Measurements from ENCODE around the gene NPTXR.
A peak's percentile ranks its signal among the peaks of the same experiment; 100 is the strongest.
"Not testable (repeated sequence)": the region's sequence is repeated elsewhere in the genome, so short reads cannot be mapped to it uniquely, and the experiment has no call there.

Gene NPTXR

GRCh38 chr22:38830026-38830844 lies 13.6 kb downstream of the NPTXR start:
- no peak for DNase-seq

- no peak for DNase-seq
Observed at GRCh38 chr22:38829485-38829884, 14.3 kb downstream of the NPTXR start.

DNA sequence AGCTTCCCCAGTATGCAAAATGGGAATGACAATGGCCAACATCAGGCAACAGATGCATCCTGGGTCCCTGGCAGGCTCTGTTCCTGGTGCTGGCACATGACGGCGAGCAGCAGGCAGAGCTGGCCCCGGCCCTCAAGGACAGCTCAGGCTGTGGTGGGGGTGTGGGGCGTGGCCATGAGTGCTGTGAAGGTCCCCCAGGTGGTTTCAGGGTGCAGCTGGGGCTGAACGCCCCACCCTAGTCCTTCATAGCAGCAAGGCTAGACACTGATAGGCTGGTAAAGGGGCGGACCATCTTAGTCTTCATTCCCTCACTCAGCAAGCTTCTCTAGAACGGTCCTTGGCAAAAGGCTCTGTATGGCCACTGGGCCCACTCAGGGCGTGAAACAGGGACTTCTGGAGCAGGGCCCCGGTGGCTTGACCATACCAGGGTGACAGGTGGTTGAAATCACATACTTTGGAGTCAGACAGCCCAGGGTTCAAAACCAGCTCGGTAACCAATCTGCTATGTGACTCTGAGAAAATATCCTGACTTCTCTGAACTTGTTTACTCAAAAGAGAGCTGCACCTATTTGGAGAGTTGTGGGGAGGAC lies 15.1 kb downstream of the NPTXR start:
- no peak for DNase-seq

DNA sequence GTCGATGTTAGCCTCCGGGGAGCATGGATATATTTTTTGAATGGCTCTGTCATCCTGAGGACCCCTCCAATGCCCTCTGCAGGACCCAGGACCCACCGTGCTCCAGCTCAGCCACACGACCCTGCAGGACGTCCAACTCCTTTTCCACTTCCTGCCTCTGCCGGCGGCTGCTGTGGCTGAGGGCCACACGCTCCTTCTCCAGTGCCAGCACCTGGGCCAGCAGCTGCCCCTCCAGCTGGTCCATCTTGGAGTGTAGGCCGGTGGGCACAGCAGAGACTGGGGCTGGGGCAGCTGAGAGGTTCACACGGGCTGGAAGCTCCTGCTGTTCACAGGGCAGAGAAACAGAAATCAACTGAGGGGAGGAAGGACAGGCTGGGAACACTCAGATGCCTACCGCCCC lies 15.6 kb downstream of the NPTXR start:
- no peak for DNase-seq

DNA sequence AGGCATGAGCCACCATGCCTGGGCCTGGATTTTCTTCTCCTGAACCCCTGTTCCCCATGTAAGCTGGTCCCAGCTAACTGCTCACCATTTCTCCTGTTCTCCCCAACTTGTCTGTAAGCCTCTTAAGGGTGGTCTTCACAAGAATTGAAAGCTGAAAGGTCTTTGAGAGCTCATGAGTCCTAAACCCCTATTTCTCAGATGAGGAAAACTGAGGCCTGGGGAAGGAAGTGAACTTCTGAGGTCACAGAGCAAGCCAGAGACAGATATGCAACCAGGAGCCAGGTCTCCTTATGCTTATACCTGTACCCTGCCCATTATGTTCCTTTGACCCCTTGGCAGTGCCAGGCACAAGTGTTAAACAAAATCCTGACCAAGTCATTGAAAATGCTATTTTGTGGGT lies 16.3 kb downstream of the NPTXR start:
- DNase-seq: no peak

GRCh38 chr22:38826801-38827200 lies 17.0 kb downstream of the NPTXR start:
- no peak for DNase-seq

- no peak for DNase-seq
Observed at GRCh38 chr22:38826386-38826785, 17.4 kb downstream of the NPTXR start.

DNA sequence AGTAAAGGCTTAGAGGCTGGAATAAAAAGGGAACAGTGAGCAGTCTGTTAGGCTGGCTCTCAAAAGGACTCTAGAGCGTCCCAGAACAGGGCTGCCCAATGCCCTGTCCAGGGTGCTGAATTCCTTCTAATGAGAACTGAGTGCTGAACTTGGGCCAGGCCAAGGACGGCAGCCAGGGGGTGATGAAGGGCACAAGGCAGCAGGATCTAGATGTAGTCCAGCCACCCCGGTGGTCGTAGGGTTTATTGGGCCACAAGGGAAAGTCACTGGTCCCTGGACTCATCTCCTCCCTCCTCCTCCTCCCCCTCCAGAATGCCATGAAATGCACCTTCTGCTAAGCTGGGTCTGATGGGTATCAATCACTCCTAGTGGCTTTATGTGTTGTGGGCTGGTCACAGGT lies 19.2 kb downstream of the NPTXR start:
- peak; percentile 17 to 68 for DNase-seq

DNA sequence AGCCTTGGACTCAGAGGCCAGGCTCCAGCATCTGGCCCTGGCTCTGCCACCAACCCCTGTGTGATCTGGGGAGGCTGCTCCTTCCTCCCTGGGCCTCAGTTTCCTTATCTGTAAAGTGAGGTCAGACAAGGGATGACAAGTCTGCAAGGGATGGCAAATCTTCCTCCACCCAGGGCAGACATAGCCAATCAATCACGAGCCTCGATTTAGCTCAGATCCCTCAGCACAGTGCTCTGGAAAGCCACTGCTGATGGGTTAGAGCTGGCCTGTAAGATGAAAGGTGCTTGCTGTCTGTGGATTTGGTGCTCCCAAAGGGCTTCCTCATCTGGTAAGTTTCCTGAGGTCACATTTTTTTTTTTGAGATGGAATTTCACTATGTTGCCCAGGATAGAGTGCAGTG lies 20.2 kb downstream of the NPTXR start:
- no peak for DNase-seq

GRCh38 chr22:38823076-38823475 lies 20.8 kb downstream of the NPTXR start:
- no peak for DNase-seq

GRCh38 chr22:38820020-38820419 lies 23.8 kb downstream of the NPTXR start:
- no peak for DNase-seq

DNA sequence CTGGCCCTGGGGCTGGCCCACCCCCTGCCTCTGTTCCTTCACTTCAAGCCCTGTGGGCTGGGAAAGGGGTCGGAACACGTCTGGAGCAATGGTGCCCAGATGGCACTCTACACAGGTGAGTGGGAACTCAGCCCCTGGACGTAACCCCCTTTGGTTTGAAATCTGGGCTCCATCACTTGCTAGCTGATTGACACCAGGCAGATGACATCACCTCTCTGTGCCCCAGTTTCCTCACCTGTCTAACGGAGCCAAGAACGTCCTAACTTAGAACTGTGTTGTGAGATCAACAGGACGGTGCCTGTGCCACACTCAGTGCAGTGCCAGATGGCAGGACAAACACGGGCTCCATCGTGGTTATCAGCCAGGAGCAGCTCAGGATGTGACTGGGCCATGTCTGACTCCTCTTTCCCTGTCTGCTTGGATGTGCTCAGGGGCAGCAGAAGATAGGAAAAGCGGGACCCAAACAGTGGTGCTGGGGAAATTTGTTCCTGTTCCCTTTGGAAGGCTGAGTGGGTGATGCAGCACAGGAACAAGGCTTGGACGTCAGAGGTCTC lies 24.4 kb downstream of the NPTXR start:
- no peak for DNase-seq

DNA sequence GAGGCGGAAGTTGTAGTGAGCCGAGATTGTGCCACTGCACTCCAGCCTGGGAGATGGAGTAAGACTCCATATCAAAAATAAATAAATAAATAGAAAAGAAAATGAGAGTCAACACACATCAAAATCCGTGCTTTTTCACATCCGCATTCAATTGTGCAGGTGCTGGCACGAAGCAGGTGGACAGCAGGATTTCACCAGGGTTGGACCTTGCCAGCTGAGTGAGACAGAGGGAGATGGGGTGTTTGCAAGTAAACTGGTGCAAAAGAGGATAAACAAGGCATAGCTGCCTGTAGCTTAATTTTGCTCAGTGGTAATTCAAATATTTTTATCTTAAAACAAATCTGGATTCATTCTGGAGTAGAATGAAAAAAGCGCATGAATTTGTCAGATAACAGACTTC lies 26.6 kb downstream of the NPTXR start:
- DNase-seq: no peak

DNA sequence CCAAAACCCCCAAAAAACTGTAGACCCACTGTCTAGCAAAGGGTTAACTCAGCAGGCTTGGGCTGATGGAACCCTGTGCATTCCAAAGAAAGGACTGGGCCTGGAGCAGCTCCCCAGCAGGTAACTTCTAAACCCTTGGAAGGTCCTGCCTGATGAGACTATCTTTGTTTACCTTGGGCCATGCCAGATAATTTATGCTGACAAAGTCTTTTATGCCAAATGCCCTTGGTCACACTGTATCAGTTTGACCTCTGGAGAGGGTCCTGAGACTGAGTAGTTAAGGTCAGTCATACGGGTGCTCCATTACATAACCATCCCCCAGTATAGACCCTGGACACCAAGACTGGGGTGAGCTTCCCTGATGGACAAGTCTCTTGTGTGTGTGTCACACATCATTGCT lies 28.0 kb downstream of the NPTXR start:
- DNase-seq: no peak

- DNase-seq: no peak
Observed at GRCh38 chr22:38811241-38811640, 32.6 kb downstream of the NPTXR start.

- not testable (repeated sequence) for DNase-seq
Observed at GRCh38 chr22:38805041-38805593, 38.7 kb downstream of the NPTXR start.

GRCh38 chr22:38802671-38803121 lies 41.1 kb downstream of the NPTXR start:
- DNase-seq: no peak

GRCh38 chr22:38799265-38800002 lies 44.4 kb downstream of the NPTXR start:
- no peak for DNase-seq

GRCh38 chr22:38798496-38798895 lies 45.3 kb downstream of the NPTXR start:
- DNase-seq: no peak

GRCh38 chr22:38796262-38796957 lies 47.4 kb downstream of the NPTXR start:
- DNase-seq: no peak

DNA sequence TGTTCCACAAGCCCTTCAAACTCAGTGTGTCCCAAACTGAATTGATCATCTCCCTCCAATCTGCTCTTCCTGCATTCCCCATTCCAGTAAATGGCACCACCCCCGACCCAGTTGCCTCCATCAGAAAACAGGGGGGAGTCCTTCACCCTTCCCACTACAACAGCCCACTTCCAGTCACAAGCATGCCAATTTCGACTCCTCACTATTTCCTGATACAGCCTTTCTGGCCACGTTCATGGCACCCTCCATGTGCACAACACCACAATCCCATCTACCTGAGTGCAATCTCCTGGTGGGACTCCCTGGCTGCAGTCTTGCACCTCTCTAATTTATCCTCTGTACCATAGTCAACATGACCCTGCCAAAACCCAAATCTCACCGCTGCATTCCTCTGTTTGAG lies 48.3 kb downstream of the NPTXR start:
- DNase-seq: no peak

DNA sequence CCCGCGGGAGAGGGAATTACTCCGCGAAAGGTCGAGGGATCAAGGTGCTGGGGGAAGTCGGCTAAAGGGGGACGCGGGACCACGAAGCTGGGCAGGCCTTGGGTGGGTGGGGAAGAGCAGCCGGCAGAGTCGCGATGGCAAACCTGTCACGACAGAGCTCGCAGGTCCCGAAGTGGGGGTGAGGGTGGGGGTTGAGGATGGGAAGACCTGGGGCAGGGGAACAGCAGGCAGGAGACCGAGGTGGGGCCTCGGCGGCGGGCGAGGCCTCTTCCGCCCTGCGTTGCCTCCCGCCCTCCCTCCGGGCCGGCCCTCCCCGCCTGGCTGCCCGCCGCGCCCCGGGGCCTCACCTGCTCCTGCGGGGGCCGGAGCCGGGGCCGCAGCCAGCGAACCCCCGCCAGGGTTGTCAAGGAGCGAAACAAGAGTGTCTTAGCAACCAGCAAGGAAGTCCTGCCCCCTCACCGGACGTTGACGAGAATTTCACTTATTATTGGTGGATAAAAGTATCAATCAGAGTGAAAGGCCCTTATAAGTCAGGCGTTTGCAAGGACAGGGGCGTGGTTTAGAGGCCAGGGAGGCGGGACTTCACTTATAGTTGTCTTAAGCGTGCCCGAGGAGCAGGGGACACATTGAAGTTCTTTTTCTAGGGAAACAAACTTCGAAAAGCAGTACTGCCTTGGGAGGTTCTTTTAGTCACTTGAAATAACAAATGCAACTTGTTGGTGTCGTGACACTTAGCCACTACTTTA lies 49.9 kb downstream of the NPTXR start, which contains the start of gene DNAL4:
DNAL4 (minus strand) TSS at position 423 of the 746 bp plus-strand sequence. CDS start 11,412 bp downstream, outside the sequence.
- DNase-seq: peak; percentile 87 to 97

All from hippocampal formation (tissue), 2 donors.